GM12878 (cell line): ENCODE measurements around the gene PIGL. TPM values are rescaled to one million over a fixed set of nuclear protein-coding genes. Genes with fewer than 3 reads are reported as not detected.

Experiments used
- ATAC-seq: fragments of 200-7000 bp; cut with Tn5 transposase; 3 replicates; pipeline ENCODE4 v1.9.1; 2020; ENCODE audit warnings: mild to moderate bottlenecking, moderate library complexity
- BruUV-seq: library from RNA; stranded (reverse); fragments of 400-500 nt; replicated peaks from 2 replicates; lab custom pipeline; 2021; lab: Mats Ljungman, UMichigan
- CTCF ChIA-PET: fragments of 300-600 bp; sonication (Branson Sonifier 250); formaldehyde crosslinking; extraction: SDS; loops from one replicate; lab custom pipeline; 2021; ENCODE audit warnings: inconsistent platforms; lab: Yijun Ruan, JAX
- POLR2A ChIA-PET: fragments of 350-600 bp; formaldehyde crosslinking; extraction: SDS; loops from one replicate; lab custom pipeline; 2021; ENCODE audit warnings: inconsistent platforms; lab: Charles Lee
- RAD21 ChIA-PET: fragments of 300-600 bp; sonication (Branson Sonifier 250); formaldehyde crosslinking; loops from one replicate; lab custom pipeline; 2023; ENCODE audit warnings: antibody characterized with exemption; ENCODE audit not compliant: unreplicated experiment; lab: Charles Lee
- SMC1A ChIA-PET: fragments of 300-600 bp; sonication (Branson Sonifier 250); formaldehyde crosslinking; loops from one replicate; lab custom pipeline; 2023; ENCODE audit not compliant: unreplicated experiment, uncharacterized antibody; lab: Charles Lee
- DNase-seq: peaks from one replicate; pipeline ENCODE4 v3.0.0-alpha.2; 2011; ENCODE audit warnings: low read depth, low spot score
- FAIRE-seq: peaks from 3 replicates; lab custom pipeline; 2011; peaks lifted over from hg19 to GRCh38; lab: Jason Lieb, UNC
- H2AFZ ChIP-seq: 2 replicates; pipeline ENCODE4 v1.6.0; 2011; ENCODE audit warnings: low read depth, low read length, control low read depth; ENCODE audit not compliant: control insufficient read depth
- H3K27ac ChIP-seq: 2 replicates; pipeline ENCODE4 v1.5.1; 2011; ENCODE audit warnings: control low read depth; ENCODE audit not compliant: control insufficient read depth, insufficient read depth
- H3K27me3 ChIP-seq, 2 experiments: replicated peaks in 1 of 2; 2 replicates each; pipeline versions ENCODE4 v1.6.0 to v1.6.1; 2011; ENCODE audit warnings: low read length in 1 of 2; ENCODE audit not compliant: control insufficient read depth in 2 of 2, insufficient read depth in 2 of 2
- H3K36me3 ChIP-seq, 2 experiments: 2 replicates each; pipeline ENCODE4 v1.5.1; 2011; ENCODE audit warnings: low read length in 1 of 2; ENCODE audit not compliant: control insufficient read depth in 2 of 2, insufficient read depth in 2 of 2
- H3K4me1 ChIP-seq: 2 replicates; pipeline ENCODE4 v1.6.1; 2011; ENCODE audit warnings: mild to moderate bottlenecking, low read length, moderate library complexity, mixed read lengths; ENCODE audit not compliant: control insufficient read depth, insufficient read depth
- H3K4me2 ChIP-seq: 2 replicates; pipeline ENCODE4 v1.6.0; 2011; ENCODE audit warnings: control low read depth; ENCODE audit not compliant: control insufficient read depth, insufficient read depth
- H3K4me3 ChIP-seq: fragments of 200-600 bp; sonication (generic); 2 replicates; pipeline ENCODE4 v1.5.1; 2016
- H3K79me2 ChIP-seq: 2 replicates; pipeline ENCODE4 v1.6.0; 2011; ENCODE audit warnings: low read length; ENCODE audit not compliant: control insufficient read depth, insufficient read depth
- H3K9ac ChIP-seq: 2 replicates; pipeline ENCODE4 v1.8.0; 2011; ENCODE audit warnings: low read length, control low read depth, mixed read lengths; ENCODE audit not compliant: control insufficient read depth, insufficient read depth
- H3K9me3 ChIP-seq: replicated peaks from 3 replicates; pipeline ENCODE4 v1.5.1; 2011; ENCODE audit warnings: mild to moderate bottlenecking, low read length; ENCODE audit not compliant: control insufficient read depth, insufficient read depth
- H4K20me1 ChIP-seq: 2 replicates; pipeline ENCODE4 v1.6.0; 2011; ENCODE audit not compliant: control insufficient read depth, insufficient read depth
- EGR1 ChIP-seq, 2 experiments: IDR thresholded peaks; 1 replicate in 1 of 2; 2 replicates in 1 of 2; pipeline ENCODE4 v1.6.1; 2011 to 2012; ENCODE audit warnings: low read depth in 2 of 2, low read length in 2 of 2, borderline replicate concordance in 1 of 2, mild to moderate bottlenecking in 1 of 2, moderate library complexity in 1 of 2
- EP300 ChIP-seq, 2 experiments: fragments of 150-350 bp in 1 of 2; IDR thresholded peaks; 2 replicates each; pipeline ENCODE4 v1.6.1; 2011 to 2012; ENCODE audit warnings: low read depth in 2 of 2, low read length in 2 of 2, borderline replicate concordance in 1 of 2, improper control_type of control experiment in 1 of 2, inconsistent platforms in 1 of 2; ENCODE audit not compliant: control insufficient read depth in 1 of 2
- EZH2 ChIP-seq: IDR thresholded peaks from 2 replicates; pipeline ENCODE4 v1.6.1; 2012; ENCODE audit warnings: low read depth, mild to moderate bottlenecking, control low read depth, inconsistent platforms, low read length, borderline replicate concordance; ENCODE audit not compliant: control insufficient read depth
- HDAC6 ChIP-seq: fragments of 200-600 bp; sonication (generic); IDR thresholded peaks from one replicate; pipeline ENCODE4 v1.8.0; 2017; ENCODE audit warnings: antibody characterized with exemption; ENCODE audit not compliant: unreplicated experiment
- JUNB ChIP-seq: IDR thresholded peaks from 2 replicates; pipeline ENCODE4 v1.6.1; 2016; ENCODE audit warnings: antibody characterized with exemption, mild to moderate bottlenecking
- NR2F1 ChIP-seq: fragments of 450-650 bp; conservative IDR thresholded peaks from 2 replicates; pipeline ENCODE4 v1.6.1; 2017; ENCODE audit warnings: mild to moderate bottlenecking
- RAD21 ChIP-seq: IDR thresholded peaks from 2 replicates; pipeline ENCODE4 v1.6.1; 2011; ENCODE audit warnings: mild to moderate bottlenecking, low read depth, low read length, moderate library complexity; ENCODE audit not compliant: insufficient read depth
- SREBF2 ChIP-seq: IDR thresholded peaks from 2 replicates; pipeline ENCODE4 v1.6.1; 2012; ENCODE audit warnings: mild to moderate bottlenecking, low read length
- SRF ChIP-seq, 2 experiments: IDR thresholded peaks; 2 replicates each; pipeline ENCODE4 v1.6.1; 2011; ENCODE audit warnings: low read depth in 2 of 2, low read length in 2 of 2, mild to moderate bottlenecking in 1 of 2, moderate library complexity in 1 of 2
- ZNF274 ChIP-seq: IDR thresholded peaks from one replicate; pipeline ENCODE4 v1.8.0; 2011; ENCODE audit not compliant: insufficient read length, insufficient read depth
- ZZZ3 ChIP-seq: IDR thresholded peaks from 2 replicates; pipeline ENCODE4 v1.6.1; 2011; ENCODE audit warnings: low read depth; ENCODE audit not compliant: control insufficient read depth, insufficient read length
- in situ Hi-C: fragments of 300-500 bp; cut with MboI; formaldehyde crosslinking; loops from 9 replicates; pipeline ENCODE4 v1.14.3; 2018; ENCODE audit warnings: mixed read lengths
- intact Hi-C: fragments of 100-400 bp; cut with micrococcal nuclease; formaldehyde crosslinking; loops from one replicate; pipeline ENCODE4 v1.14.2; 2022; ENCODE audit not compliant: unreplicated experiment
- polyA plus RNA-seq, 11 experiments: library from polyadenylated mRNA; depleted of rRNA in 4 of 11; unstranded in 6 of 11; stranded (reverse) in 5 of 11; fragments of >200 nt; fragmentation: Nextera tagmentation in 4 of 11; fragmentation: Illumina TruSeq in 1 of 11; extraction: Ambion mirVana in 4 of 11; extraction: Trizol in 1 of 11; gene quantifications; 1 replicate in 1 of 11; 2 replicates in 10 of 11; pipeline versions ENCODE4 v1.2.1 to v1.2.3, GENCODE V29; 2011 to 2016; ENCODE audit warnings: inconsistent platforms in 2 of 11, missing spikeins in 2 of 11, low read depth in 1 of 11
- total RNA-seq, 4 experiments: library from RNA; depleted of rRNA in 3 of 4; stranded (reverse); fragments of >200 nt in 3 of 4; fragmentation: Illumina TruSeq in 1 of 4; extraction: Trizol in 1 of 4; gene quantifications; 2 replicates each; pipeline versions ENCODE4 v1.2.1 to v1.2.3, GENCODE V29; 2013 to 2021
- TF ChIP-seq, protein P1 (sequence below): fragments of 450-650 bp; formaldehyde crosslinking; IDR thresholded peaks from 2 replicates; pipeline ENCODE4 v1.5.0; 2022; ENCODE audit warnings: mild to moderate bottlenecking, missing genetic modification characterization
- TF ChIP-seq, protein P2 (sequence below): IDR thresholded peaks from 2 replicates; pipeline ENCODE4 v1.6.1; 2011; ENCODE audit warnings: borderline replicate concordance, low read depth, mild to moderate bottlenecking, moderate library complexity, mixed read lengths, low read length; ENCODE audit not compliant: insufficient read depth; ENCODE audit errors: extremely low read length
- TF ChIP-seq, protein P3 (sequence below): fragments of 450-650 bp; IDR thresholded peaks from 2 replicates; pipeline ENCODE4 v1.6.1; 2016; ENCODE audit warnings: mild to moderate bottlenecking, moderate library complexity, borderline replicate concordance

Gene PIGL
- total and polyA plus RNA-seq, 10 of the 15 experiments (the other 5 are each of a cell fraction or from before 2014, with no cell fraction given), result 25.9 to 52.5 (median 30.2) TPM

DNA sequence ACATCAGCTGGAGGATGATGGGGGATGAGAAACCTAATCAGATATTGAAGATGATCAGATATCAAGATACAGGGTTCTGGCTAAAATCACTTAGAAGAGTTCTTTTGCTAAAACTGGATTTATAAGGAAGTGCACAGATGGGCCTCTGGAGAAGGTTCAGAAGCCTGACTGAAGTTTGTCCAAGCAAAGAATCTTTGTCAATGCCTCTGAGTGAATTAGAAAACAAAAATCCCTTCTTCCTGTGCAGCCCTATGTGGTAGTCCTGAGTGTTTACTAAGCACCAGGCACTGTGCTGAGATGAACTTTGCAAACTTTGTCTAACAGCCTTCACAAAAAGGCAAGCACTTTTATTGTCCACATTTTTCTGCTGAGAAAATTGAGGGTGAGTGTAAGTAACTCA lies 147.6 kb downstream of the PIGL start:
- no TSS peak for BruUV-seq
- Histone ChIP-seq H4K20me1 (no peaks in the 10 kb centered on the region), H3K36me3 (no peaks in the 10 kb centered on the region), H3K9me3 (no peaks in the 10 kb centered on the region), H3K79me2 (no peaks in the 10 kb centered on the region), H3K27me3 (no peaks in the 10 kb centered on the region), H3K4me1 (peaks cover 3% of the 10 kb centered on the region; the same call in 1 of the 2 replicates), H3K4me3 (no peak overlapping the region), H2AFZ (no peak overlapping the region; the same call in 1 of the 2 replicates), H3K9ac (no peak overlapping the region), H3K27ac (no peak overlapping the region), H3K4me2 (no peak overlapping the region)
- ChIA-PET POLR2A (interaction anchor here (0.5 to 2.4 kb wide), 5 partner anchors 11 to 78 kb away, joined by 3 to 20 read pairs (median 6); partner anchors contain the start of genes CENPV, TRPV2 and UBB), CTCF (interaction anchor here (0.6 to 6.2 kb wide), 32 partner anchors 11 to 225 kb away, joined by 3 to 152 read pairs (median 10); partner anchors contain the start of genes CENPV and TRPV2), SMC1A (interaction anchor here (0.8 to 4.9 kb wide), 23 partner anchors 9 to 225 kb away, joined by 3 to 103 read pairs (median 8); partner anchors contain the start of genes CENPV, TRPV2 and UBB), RAD21 (interaction anchor here (1.0 to 7.1 kb wide), 14 partner anchors 16 to 225 kb away, joined by 3 to 86 read pairs (median 12); partner anchors contain the start of genes TRPV2 and UBB)
- intact Hi-C loops (loop anchor here (1.0 to 5.0 kb wide), 2 partner anchors 51 to 223 kb away; partner anchors contain the start of gene TRPV2), in situ Hi-C loops (loop anchor here (5.0 kb wide), 1 partner anchor 158 kb away; no protein-coding TSS in a partner anchor)
- no peak for TF ChIP-seq SREBF2
- no peak for TF ChIP-seq JUNB
- no peak for TF ChIP-seq ZNF274
- TF ChIP-seq EGR1 (IDR thresholded peaks at IDR 0.05; ENCODE audit: borderline replicate concordance in 1 of 2, low read depth in 2 of 2, low read length in 2 of 2), result no peak
- no peak for TF ChIP-seq NR2F1
- TF ChIP-seq SRF (IDR thresholded peaks at IDR 0.05; ENCODE audit: low read depth in 2 of 2, low read length in 2 of 2), result no peak
- TF ChIP-seq EZH2, result no peak
- TF ChIP-seq, protein P1, sequence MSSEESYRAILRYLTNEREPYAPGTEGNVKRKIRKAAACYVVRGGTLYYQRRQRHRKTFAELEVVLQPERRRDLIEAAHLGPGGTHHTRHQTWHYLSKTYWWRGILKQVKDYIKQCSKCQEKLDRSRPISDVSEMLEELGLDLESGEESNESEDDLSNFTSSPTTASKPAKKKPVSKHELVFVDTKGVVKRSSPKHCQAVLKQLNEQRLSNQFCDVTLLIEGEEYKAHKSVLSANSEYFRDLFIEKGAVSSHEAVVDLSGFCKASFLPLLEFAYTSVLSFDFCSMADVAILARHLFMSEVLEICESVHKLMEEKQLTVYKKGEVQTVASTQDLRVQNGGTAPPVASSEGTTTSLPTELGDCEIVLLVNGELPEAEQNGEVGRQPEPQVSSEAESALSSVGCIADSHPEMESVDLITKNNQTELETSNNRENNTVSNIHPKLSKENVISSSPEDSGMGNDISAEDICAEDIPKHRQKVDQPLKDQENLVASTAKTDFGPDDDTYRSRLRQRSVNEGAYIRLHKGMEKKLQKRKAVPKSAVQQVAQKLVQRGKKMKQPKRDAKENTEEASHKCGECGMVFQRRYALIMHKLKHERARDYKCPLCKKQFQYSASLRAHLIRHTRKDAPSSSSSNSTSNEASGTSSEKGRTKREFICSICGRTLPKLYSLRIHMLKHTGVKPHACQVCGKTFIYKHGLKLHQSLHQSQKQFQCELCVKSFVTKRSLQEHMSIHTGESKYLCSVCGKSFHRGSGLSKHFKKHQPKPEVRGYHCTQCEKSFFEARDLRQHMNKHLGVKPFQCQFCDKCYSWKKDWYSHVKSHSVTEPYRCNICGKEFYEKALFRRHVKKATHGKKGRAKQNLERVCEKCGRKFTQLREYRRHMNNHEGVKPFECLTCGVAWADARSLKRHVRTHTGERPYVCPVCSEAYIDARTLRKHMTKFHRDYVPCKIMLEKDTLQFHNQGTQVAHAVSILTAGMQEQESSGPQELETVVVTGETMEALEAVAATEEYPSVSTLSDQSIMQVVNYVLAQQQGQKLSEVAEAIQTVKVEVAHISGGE (CRISPR knock-in tag), result no peak
- TF ChIP-seq RAD21, result no peak
- no peak for TF ChIP-seq EP300 (IDR thresholded peaks at IDR 0.05; ENCODE audit: borderline replicate concordance in 1 of 2, control insufficient read depth in 1 of 2, low read depth in 2 of 2, low read length in 2 of 2)
- TF ChIP-seq, protein P2, sequence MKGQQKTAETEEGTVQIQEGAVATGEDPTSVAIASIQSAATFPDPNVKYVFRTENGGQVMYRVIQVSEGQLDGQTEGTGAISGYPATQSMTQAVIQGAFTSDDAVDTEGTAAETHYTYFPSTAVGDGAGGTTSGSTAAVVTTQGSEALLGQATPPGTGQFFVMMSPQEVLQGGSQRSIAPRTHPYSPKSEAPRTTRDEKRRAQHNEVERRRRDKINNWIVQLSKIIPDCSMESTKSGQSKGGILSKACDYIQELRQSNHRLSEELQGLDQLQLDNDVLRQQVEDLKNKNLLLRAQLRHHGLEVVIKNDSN, result no peak
- TF ChIP-seq ZZZ3, result no peak
- TF ChIP-seq HDAC6, result no peak
- TF ChIP-seq, protein P3, sequence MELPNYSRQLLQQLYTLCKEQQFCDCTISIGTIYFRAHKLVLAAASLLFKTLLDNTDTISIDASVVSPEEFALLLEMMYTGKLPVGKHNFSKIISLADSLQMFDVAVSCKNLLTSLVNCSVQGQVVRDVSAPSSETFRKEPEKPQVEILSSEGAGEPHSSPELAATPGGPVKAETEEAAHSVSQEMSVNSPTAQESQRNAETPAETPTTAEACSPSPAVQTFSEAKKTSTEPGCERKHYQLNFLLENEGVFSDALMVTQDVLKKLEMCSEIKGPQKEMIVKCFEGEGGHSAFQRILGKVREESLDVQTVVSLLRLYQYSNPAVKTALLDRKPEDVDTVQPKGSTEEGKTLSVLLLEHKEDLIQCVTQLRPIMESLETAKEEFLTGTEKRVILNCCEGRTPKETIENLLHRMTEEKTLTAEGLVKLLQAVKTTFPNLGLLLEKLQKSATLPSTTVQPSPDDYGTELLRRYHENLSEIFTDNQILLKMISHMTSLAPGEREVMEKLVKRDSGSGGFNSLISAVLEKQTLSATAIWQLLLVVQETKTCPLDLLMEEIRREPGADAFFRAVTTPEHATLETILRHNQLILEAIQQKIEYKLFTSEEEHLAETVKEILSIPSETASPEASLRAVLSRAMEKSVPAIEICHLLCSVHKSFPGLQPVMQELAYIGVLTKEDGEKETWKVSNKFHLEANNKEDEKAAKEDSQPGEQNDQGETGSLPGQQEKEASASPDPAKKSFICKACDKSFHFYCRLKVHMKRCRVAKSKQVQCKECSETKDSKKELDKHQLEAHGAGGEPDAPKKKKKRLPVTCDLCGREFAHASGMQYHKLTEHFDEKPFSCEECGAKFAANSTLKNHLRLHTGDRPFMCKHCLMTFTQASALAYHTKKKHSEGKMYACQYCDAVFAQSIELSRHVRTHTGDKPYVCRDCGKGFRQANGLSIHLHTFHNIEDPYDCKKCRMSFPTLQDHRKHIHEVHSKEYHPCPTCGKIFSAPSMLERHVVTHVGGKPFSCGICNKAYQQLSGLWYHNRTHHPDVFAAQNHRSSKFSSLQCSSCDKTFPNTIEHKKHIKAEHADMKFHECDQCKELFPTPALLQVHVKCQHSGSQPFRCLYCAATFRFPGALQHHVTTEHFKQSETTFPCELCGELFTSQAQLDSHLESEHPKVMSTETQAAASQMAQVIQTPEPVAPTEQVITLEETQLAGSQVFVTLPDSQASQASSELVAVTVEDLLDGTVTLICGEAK, result no peak
- ATAC-seq (no peak), DNase-seq (no peak), FAIRE-seq (no peak)
